HG03432 (cell line): ENCODE data around the gene RASGRF2.
A peak's percentile ranks its signal among the peaks of the same experiment; 100 is the strongest.

Source experiments
- ATAC-seq: cut with Tn5 transposase; IDR thresholded peaks from one replicate; pipeline ENCODE4 v1.9.1; 2021; ENCODE audit warnings: mild to moderate bottlenecking, moderate library complexity; ENCODE audit not compliant: unreplicated experiment

Gene RASGRF2

GRCh38 chr5:81132381-81132780 lies 172.2 kb downstream of the RASGRF2 start:
- no peak for ATAC-seq

GRCh38 chr5:81134066-81134465 lies 173.9 kb downstream of the RASGRF2 start:
- ATAC-seq, result no peak

- ATAC-seq, result no peak
Observed at GRCh38 chr5:81134566-81134965, 174.4 kb downstream of the RASGRF2 start.

GRCh38 chr5:81136557-81136956 lies 176.4 kb downstream of the RASGRF2 start:
- no peak for ATAC-seq

- ATAC-seq, result no peak
Observed at GRCh38 chr5:81137833-81138232, 177.7 kb downstream of the RASGRF2 start.

GRCh38 chr5:81140441-81140840 lies 180.3 kb downstream of the RASGRF2 start:
- ATAC-seq, result no peak

- ATAC-seq, result no peak
Observed at GRCh38 chr5:81140943-81141342, 180.8 kb downstream of the RASGRF2 start.

GRCh38 chr5:81142108-81142507 lies 181.9 kb downstream of the RASGRF2 start:
- no peak for ATAC-seq

- no peak for ATAC-seq
Observed at GRCh38 chr5:81145329-81145935, 185.3 kb downstream of the RASGRF2 start.

- ATAC-seq, result no peak
Observed at GRCh38 chr5:81146031-81146430, 185.9 kb downstream of the RASGRF2 start.

GRCh38 chr5:81147011-81147885 lies 187.1 kb downstream of the RASGRF2 start:
- no peak for ATAC-seq

- no peak for ATAC-seq
Observed at GRCh38 chr5:81147886-81148571, 187.9 kb downstream of the RASGRF2 start.

GRCh38 chr5:81151546-81151945 lies 191.4 kb downstream of the RASGRF2 start:
- ATAC-seq, result no peak

- ATAC-seq, result peak; percentile 73
Observed at GRCh38 chr5:81154725-81155124, 194.6 kb downstream of the RASGRF2 start.

GRCh38 chr5:81156732-81157131 lies 196.6 kb downstream of the RASGRF2 start:
- no peak for ATAC-seq

GRCh38 chr5:81161012-81161601 lies 200.9 kb downstream of the RASGRF2 start:
- peak; percentile 82 for ATAC-seq

GRCh38 chr5:81162501-81162900 lies 202.3 kb downstream of the RASGRF2 start:
- no peak for ATAC-seq

- no peak for ATAC-seq
Observed at GRCh38 chr5:81163651-81164050, 203.5 kb downstream of the RASGRF2 start.

GRCh38 chr5:81164476-81164875 lies 204.3 kb downstream of the RASGRF2 start:
- ATAC-seq, result no peak

- no peak for ATAC-seq
Observed at GRCh38 chr5:81164936-81165335, 204.8 kb downstream of the RASGRF2 start.

GRCh38 chr5:81165493-81166119 lies 205.4 kb downstream of the RASGRF2 start:
- peak; percentile 73 for ATAC-seq
